Ramos (cell line): ENCODE measurements around the gene SCOC.
"Not testable (repeated sequence)": the region's sequence is repeated elsewhere in the genome, so short reads cannot be mapped to it uniquely, and the experiment has no call there.

Experiments
- in situ Hi-C: fragments of 300-500 bp; cut with MboI; formaldehyde crosslinking; loops from one replicate; pipeline ENCODE4 v1.14.3; 2022; ENCODE audit warnings: low sequenced_read_pairs; ENCODE audit not compliant: unreplicated experiment

The SCOC gene

DNA sequence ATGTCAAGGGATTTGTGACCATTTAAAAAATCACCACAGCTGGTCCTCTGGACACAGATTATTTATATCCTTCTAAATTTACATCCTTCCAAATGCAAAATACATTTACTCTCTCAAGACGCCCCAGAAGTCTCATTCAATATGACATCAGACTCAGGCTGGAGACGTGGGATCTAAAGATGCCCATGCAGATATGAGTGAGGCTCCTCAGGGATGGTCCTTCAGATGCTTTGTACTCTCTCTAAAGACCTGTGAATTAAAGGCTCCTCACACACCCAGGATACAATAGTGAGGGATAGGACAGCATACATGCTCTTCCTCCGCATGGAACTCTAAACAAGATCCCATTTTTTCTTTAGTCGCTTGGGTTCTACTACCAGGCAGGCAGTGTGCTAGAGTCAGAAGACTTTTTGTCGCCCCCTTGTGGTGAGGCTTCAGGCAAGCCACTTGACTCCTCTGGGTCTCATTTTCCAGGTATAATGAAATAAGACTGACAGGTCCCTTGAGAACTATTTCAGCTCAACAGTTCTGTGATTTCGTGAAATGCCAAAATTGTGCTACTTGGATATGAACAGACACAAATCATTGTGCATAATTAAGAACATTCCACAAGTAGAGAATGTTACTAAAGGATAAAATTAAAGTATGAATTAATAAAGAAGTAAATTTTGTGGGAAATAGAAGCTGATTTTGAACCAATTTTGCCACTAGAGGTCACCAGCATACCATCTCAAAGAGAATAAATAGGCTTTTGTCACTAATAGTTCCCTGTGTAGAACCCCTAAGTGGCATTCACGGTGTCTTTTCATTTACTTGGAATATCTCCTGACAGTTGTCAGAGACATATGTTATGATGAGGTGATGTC lies 13.7 kb upstream of the SCOC start:
- in situ Hi-C loops: loop anchor here (10.0 to 25.0 kb wide), 2 partner anchors 275 to 503 kb away; no protein-coding TSS in a partner anchor

DNA sequence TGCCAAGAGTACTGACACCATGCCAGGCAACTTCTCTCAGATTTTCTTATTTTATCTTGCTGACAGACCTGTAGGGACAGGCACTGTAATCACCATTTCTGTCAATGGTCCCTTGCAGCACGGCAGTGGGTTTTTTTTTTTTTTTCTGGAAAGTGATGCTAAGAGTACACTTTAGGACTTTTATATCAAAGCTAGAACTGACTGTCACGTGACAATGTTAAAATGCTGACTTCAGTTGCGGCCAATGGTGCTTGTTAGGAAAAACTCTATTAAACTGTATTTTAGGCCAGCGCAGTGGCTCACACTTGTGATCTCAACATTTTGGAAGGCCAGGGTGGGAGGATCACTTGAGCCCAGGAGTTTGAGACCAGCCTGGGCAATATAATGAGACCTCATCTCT lies 12.3 kb upstream of the SCOC start:
- in situ Hi-C loops: loop anchor here (10.0 to 25.0 kb wide), 2 partner anchors 274 to 501 kb away; no protein-coding TSS in a partner anchor

GRCh38 chr4:140363051-140363450 lies 10.4 kb upstream of the SCOC start:
- in situ Hi-C loops: loop anchor here (10.0 to 25.0 kb wide), 2 partner anchors 272 to 499 kb away; no protein-coding TSS in a partner anchor

DNA sequence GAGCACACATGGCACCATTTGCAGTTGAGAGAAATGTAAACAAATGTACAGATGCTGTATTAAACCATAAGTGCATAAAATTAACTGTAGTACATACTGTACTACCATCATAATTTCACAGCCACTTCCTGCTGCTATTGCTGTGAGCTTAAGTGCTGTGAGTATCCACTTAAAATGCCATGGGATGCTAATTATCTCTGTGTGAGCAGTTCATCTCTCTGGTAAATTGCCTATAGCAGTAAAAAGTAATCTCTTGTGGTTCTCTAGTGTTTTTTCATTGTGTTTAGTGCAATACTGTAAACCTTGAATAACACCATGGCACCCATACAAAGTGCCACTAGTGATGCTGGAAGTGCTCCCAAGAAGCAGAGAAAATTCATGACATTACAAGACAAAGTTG lies 9.9 kb upstream of the SCOC start:
- in situ Hi-C loops: loop anchor here (10.0 to 25.0 kb wide), 2 partner anchors 271 to 499 kb away; no protein-coding TSS in a partner anchor

- in situ Hi-C loops: loop anchor here (10.0 to 25.0 kb wide), 2 partner anchors 267 to 495 kb away; no protein-coding TSS in a partner anchor
Measured at GRCh38 chr4:140367738-140368137, 5.7 kb upstream of the SCOC start.

GRCh38 chr4:140368686-140369085 lies 4.8 kb upstream of the SCOC start:
- in situ Hi-C loops: loop anchor here (10.0 to 25.0 kb wide), 2 partner anchors 266 to 494 kb away; no protein-coding TSS in a partner anchor

DNA sequence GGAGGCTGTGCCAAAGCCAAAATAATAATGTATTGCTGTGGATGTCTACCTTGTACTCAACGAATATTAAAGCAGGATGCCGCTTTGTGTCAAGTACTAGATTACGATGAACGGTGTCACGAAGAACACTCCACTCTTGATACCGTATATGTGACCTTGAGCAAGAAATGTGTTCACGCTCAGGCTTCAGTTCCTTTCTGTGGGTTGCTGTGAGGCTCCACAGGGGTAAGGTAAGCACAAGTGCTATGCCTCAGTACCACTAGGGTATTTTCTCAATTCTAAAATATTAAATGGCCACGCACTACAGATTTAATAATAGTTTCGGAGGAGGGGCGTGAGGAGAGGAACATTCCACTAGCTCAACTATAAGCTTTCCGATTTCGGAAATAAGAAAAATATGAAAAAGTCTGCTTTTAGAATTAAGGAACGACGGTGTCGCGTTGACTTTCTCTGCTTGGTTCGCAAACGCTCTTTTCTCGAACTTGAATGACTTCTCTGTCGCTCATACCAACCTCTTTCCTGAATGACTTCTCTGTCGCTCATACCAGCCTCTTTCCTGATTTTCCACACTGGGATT lies 607 bp upstream of the SCOC start:
- in situ Hi-C loops: loop anchor here (25.0 kb wide), 1 partner anchor 489 kb away; no protein-coding TSS in a partner anchor

DNA sequence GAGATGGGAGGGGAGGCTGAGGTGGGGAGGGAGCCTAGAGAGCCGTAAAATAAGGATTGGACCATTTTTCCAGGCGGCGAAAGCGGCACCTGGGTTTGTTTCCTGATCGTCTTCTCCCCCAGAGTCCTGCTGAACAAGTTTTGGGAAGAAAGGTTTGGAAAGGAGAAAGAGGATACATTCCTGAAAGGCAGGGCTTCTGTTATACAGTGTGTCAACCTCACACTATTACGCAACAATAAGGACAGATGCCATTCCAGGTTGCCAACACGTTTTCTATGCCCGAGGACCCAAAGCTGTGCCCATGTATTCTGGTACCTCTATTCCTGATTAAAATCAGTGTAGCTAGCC lies 658 bp downstream of the SCOC start:
- in situ Hi-C loops: loop anchor here (25.0 kb wide), 1 partner anchor 488 kb away; no protein-coding TSS in a partner anchor

DNA sequence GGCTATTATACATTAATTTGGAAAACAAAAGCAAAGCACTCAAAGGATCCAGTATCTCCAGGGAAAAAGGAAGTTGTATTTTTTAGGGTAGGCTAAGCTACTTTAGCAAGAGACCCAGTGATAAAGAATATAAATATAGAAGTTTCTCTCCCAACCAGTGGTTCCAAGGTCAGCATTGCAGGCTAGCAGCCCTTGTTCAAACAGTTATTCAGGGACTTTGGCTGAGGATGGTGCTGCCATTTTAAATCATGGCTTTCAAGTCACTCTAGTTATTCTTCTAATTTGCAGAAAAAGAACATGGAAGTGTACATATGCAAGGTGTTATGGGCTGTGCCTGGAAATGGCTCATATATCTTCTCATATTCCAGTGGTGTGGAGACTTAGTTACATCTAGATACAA lies 9.3 kb downstream of the SCOC start:
- in situ Hi-C loops: no loop called here

DNA sequence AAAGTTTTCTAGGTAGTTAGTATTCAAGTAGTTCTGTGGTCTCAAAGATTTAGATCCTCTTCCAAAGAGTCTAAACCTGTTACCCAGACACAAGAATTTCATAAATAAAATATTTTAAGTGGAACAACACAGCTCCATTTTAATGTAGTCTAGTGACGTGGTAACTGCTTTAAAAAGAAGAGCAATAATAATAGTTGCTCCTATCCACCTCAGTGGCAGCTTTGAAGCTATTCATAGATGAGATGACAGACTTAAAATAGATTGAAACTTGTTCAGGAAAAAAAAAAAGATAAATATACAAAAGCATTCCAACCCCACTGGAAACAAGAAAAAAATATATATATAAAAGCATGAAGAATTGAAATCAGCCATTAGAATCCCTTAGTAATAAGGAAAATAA lies 14.6 kb downstream of the SCOC start:
- in situ Hi-C loops: no loop called here

GRCh38 chr4:140395668-140396067 lies 22.2 kb downstream of the SCOC start:
- in situ Hi-C loops: no loop called here

DNA sequence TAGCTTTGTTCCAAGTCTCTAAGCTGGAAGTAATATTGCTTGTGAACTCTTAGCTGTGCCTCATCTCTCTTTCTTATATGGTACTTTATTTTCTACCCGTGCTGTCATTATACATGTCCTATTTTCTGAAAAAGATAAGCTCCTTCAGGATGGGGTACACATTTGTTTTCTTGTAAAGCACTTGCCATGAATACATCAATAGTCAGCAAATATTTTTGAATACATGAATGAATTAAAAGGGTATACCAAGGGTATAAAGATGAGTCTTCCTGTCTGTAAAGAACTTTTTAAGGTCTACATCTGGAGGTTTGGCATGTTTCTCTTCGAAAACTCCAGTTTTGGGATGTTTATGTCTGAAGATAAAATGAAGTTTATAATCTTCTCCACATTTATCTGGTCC lies 26.7 kb downstream of the SCOC start:
- in situ Hi-C loops: no loop called here

DNA sequence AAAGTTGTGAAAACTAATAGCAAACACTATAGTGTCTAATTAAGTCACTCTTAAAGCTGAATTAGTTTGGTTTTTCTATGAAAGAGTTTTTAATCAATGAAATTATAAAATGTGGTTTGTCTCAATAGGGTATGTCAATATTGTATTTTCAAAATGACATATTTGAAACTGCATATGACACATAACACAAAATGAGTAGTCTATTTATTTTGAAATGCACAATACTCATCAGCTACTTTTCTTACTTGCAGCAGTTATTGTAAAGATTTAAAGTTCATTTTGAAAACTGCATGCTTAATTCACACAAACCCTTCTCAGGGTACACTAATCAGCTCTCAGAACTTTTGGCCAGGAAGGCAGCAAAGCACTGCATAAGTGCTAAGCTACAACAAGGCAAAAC lies 32.8 kb downstream of the SCOC start:
- in situ Hi-C loops: no loop called here

GRCh38 chr4:140408974-140409373 lies 35.5 kb downstream of the SCOC start:
- in situ Hi-C loops: no loop called here

DNA sequence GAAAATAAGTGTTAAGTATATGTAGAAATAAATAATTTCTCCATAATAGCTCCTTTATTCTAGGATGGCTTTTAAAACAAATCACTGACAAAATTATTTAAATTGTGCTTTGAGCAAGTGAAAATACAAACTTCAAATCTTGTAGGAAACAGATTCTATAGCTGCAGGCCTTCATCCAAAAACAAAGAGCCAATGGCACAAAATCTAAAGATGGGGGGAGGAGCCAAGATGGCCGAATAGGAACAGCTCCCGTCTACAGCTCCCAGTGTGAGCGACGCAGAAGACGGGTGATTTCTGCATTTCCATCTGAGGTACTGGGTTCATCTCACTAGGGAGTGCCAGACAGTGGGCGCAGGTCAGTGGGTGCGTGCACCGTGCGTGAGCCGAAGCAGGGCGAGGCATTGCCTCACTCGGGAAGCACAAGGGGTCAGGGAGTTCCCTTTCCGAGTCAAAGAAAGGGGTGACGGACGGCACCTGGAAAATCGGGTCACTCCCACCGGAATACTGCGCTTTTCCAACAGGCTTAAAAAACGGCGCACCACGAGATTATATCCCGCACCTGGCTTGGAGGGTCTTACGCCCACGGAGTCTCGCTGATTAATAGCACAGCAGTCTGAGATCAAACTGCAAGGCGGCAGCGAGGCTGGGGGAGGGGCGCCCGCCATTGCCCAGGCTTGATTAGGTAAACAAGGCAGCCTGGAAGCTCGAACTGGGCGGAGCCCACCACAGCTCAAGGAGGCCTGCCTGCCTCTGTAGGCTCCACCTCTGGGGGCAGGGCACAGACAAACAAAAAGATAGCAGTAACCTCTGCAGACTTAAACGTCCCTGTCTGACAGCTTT lies 39.9 kb downstream of the SCOC start:
- in situ Hi-C loops: not testable (repeated sequence)

DNA sequence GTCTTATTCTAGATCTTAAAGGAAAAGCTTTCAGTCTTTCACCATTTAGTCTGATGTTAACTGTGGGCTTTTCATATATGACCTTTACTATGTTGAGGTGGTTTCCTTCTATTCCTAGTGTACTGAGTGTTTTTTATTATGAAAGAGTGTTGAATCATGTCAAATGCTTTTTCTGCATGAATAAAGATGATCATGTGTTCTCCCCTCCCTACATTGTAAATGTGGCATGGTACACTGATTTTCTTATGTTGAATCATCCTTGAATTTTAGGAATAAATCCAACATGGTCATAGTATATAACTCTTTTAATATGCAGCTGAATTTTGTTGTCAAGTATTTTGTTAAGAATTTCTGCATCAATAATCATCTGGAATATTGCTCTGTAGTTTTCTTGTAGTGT lies 49.7 kb downstream of the SCOC start:
- in situ Hi-C loops: no loop called here

GRCh38 chr4:140426610-140427105 lies 53.2 kb downstream of the SCOC start:
- in situ Hi-C loops: no loop called here

GRCh38 chr4:140427106-140427918 lies 53.9 kb downstream of the SCOC start, which contains the start of gene CLGN:
CLGN (minus strand) TSS chr4:140427648; CDS start chr4:140413078, 14,570 bp downstream.
- in situ Hi-C loops: no loop called here

- in situ Hi-C loops: no loop called here
Measured at GRCh38 chr4:140427919-140428471, 54.5 kb downstream of the SCOC start.
